NCI-H2196 (cell line): ENCODE data around the gene KRTAP5-9.
"Not testable (repeated sequence)": the region's sequence is repeated elsewhere in the genome, so short reads cannot be mapped to it uniquely, and the experiment has no call there.

Experiments
- DNase-seq: peaks from one replicate; lab custom pipeline; 2025; ENCODE audit not compliant: unreplicated experiment; lab: John Stamatoyannopoulos, UW

The KRTAP5-9 gene

DNA sequence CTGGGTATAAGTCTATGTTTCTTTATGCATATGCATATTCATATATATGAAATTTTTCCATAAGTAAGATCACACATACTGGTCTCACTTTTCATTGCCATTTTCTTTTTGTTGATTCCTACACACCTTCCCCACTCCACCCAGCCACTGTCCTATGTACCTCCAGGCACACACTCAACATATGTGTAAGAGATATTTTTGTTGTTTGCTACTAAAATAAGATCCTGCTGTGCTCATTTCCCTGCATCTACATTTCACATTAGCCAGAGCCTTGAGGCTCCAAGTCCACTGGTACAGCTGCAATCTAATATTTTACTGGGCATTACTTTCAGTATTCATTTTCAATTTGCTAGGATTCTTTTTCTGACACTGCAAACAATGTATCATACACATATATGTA, 9.0 kb downstream of the KRTAP5-9 start:
- DNase-seq: no peak

DNA sequence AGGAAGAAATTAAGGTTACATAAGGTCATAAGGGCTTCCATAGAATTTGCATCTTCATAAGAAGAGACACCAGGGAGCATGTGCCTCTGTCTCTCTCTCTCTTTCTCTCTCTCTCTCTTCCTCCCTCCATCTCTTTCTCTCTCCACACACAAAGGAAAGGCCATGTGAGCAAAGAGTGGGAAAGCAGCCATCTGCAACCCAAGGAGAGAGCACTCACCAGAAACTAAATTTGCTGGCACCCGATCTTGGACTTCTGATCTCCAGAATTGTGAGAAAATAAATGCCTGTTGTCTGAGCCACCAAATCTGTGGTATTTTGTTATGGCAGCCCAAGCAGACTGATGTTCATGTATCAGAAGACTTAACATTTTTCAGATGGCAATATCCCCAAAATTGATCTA, 10.8 kb downstream of the KRTAP5-9 start:
- no peak for DNase-seq

DNA sequence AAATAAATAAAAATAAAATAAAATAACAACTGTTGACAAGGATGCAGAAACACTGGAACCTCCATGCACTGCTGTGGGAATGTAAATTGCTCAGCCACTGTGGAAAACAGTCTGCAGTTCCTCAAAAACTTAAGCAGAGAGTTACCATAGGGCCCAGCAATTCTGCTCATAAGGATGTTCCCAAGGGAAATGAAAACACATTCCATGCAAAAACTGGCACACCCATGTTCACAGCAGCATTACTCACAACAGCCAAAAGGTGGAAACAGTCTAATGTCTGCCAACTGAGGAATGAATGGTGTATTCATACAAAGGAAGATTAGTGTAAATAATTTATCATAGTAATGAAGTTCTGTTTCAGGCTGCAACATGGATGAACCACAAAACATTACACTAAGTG, 13.9 kb downstream of the KRTAP5-9 start:
- DNase-seq: no peak

DNA sequence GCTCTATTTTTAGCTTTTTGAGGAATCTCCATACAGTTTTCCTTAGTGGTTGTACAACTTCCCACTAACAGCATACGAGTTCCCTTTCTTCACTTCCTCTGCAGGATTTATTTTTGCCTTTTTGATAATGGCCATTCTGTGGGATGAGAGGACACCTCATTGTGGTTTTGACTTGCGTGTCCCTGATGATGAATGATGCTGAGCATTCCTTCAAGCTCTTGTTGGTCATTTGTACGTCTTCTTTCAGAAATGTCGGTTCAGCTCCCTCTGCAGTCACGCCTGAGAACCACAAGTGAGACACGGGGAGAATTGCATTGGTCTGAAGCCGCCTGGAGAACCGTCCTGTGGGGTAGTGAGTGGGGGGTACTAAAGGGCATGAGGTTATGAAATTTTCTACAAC, 15.2 kb downstream of the KRTAP5-9 start:
- no peak for DNase-seq

DNA sequence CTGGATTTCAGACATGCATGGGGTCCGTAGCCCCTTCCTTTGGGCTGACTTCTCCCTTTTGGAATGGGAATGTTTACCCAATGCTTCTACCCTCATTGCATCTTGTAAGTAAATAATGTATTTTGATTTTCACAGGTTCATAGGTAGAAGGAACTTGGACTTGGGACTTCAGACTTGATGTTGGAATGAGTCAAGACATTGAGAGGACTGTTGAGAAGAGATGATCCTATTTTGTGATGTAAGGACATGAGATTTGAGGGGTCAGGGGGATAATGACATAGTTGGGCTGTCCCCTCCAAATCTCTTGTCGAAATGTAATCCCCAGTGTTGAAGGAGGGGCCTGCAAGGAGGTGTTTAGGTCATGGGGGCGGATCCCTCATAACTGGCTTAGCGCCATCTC, 16.2 kb downstream of the KRTAP5-9 start:
- no peak for DNase-seq

DNA sequence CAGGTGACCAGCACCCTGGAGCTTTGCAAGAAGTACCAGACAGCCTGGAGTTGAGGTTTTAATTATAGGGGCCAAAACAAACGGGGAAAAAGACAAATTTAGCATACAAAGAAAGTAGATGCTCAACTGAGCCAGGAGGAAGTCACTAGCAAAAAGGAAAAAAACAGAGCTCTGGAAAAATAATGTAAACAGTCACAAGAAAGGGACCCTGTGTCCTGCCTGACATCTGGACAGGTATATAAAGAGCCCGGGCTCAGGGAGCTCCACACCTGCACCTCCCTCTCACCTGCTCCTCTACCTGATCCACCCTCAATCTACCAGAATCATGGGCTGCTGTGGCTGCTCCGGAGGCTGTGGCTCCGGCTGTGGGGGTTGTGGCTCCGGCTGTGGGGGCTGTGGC, 17.0 kb downstream of the KRTAP5-9 start, which contains the start of gene KRTAP5-10:
Gene KRTAP5-10, plus strand, starts transcription at position 301 of the 400 bp plus-strand sequence. Its CDS starts 25 bp downstream, at position 326.
- DNase-seq: no peak

DNA sequence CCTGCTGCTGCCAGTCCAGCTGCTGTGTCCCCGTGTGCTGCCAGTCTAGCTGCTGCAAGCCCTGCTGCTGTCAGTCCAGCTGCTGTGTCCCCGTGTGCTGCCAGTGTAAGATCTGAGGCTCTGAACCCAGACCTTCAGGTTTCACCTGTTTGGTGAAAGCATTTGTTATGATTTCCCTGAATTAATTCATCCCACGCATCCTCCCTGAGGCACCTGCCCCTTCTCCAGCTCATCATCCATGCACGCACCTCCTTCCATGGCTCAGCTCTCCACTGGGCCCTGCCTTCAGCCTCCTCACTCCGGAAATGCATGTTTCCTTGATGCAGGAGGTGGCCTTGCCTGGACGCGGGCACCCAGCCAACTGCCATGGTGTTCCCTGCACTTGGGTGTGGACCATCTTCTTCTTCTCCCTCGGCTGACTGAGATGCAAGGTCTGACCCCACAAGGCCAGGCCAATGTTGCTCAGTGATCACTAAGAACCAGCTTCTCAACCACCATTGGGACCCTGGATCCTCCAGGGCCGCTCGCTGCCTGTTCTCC, 17.9 kb downstream of the KRTAP5-9 start:
- no peak for DNase-seq

DNA sequence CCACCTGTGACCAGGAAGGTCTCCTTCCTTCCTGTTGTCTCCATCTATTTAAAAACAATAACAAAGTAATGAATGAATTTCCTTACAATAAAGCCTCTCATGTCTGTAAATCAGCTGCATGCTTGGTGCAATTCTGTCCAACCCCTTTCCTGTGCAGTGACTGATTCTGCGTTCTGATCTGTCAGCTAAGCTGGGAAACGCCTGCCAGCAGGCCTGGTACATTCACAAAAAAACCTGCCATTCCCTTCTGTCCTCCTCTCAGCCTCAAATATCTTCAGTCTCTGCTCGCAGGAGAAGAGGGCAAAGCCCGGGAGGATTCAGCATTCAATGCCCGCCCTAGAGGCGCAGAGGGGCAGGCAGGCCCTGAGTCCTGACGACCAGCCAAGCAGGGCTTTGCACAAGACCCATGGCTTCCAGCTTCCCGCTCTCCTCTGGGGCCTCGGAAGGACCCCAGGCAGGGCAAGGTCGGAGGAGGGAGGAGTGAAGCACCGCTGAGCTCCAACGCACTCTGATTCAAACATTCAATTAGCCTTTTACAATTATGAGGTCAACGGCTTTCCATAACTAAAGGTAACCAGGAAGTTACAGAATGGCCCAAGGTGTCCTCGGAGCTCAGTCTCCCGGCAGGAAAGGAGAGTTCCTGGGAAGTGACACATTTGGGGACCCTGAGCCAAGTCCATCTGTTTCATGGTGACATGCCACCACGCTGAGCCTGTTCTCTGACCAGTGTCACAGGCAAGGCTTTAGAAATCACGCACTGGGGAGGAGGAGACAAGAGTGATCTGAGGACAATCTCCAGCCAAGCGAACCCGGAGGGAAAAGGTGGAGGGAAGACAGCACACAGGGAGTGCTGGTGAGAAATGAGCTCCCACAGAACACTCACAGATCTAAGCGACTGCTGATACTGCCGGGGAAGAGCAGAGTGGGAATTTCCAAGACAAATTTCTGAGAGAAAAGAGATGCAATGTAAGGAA, 18.7 kb downstream of the KRTAP5-9 start:
- DNase-seq: not testable (repeated sequence)

DNA sequence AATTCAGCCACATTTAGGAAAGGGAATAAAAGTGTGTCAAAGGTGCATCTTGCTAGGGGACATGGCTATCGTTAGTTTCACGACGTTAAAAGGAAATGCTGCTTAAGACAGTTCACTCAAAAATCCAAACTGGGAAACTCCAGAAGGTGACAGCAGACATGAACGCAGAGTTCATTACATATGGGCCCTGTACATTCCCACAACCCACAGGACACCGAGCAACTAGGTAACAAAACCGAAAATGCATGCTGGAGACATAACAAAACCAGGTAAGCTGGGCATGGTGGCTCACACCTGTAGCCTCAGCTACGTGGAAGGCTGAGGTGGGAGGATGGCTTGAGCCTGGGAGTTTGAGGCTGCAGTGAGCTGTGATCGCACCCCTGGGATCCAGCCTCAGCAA, 19.4 kb downstream of the KRTAP5-9 start:
- not testable (repeated sequence) for DNase-seq

DNA sequence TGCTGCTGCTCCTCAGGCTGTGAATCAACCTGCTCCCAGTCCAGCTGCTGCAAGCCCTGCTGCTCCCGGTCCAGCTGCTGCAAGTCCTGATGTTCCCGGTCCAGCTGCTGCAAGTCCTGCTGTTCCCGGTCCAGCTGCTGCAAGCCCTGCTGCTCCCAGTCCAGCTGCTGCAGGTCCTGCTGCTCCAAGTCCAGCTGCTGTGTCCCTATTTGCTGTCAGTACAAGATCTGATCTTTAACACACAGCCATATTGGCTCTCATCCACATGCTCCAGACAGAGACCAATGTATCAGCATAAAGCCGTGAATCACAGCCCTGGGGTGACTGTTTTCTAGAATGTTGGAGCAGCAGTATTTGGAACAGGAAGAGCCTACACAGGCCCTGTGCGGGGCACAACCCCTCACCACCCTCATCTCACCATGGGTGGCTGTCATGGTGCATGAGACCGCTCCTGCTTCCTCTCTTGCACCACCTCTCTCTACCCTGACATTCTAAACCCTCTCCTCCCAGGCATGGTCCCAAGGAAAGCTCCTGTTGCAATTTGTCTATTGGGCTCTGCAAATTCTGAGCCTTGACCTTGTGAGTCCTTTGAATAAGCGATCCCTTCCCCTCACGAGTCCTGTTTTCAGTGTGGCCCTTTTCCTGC, 20.6 kb downstream of the KRTAP5-9 start:
- no peak for DNase-seq

DNA sequence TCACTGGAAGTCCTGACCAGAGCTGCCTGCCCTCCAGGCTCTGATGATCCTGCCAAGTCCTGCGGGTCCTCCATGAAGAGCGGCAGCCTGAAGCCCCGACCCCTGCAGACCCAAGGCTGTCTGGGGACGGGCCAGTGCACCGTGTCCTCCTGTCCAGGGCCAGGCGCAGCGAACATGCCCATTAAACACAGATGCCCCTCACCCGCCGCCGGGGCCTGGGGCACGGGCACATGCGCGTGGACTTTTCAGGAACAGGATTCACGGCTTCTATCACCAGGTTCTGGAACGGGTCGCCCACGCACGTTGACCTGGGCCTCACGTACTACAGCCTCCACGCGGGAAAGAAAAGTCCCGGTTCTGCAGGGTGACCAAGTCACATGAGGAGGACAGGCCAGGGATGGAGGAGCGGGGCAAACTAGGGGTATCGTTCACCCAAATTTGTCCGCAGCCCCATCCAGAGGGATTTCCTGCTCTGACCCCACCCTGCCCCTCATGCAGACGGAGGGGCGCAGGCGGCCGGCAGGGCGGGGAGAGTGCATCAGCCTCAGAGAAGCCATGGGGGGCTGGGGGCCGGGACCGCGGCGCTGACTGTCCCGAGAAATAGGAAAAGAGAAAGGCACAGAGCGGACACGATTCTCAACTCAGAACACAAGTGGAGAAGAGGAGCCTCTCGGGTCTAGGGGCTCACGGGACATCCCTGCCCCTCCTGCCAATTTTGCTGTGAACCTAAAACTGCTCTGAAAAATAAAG, 23.1 kb downstream of the KRTAP5-9 start:
- not testable (repeated sequence) for DNase-seq

DNA sequence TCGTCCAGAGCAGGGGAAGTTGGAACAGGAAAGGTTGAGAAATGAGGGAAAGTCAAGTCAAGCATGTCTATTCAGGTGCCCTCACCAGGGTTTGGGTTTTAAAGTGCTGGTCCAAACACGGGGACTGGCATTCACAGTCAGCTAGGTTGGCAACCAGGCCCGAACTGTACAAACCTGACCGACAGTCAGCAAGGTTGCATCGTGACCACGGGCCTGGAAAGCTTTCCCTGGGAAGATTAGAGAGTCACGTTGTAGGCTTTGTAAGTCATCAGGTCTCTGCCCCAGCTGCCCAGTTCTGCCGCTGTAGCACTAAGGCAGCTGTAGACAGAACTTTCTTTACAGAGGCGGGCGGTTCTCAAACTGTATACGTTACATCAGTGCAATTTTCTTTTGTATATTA, 24.6 kb downstream of the KRTAP5-9 start:
- no peak for DNase-seq

DNA sequence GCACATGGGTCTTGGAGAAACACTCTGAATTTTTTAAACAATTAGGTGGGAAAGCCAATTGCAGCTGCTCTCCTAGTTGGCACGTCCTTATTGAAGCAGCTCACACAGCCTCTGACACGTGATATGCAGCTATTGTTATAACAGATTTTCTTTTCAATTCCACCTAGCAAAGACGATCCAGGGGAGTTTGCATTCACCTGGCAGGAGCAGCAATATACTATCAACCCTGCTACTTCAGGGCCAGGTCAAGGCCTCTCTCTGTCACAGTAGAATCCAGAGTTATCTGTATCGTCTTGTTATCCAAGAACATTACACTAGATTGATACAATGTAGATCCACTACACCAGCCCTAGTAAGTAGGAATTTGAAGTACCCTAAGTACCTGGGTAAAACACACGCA, 26.2 kb downstream of the KRTAP5-9 start:
- no peak for DNase-seq

DNA sequence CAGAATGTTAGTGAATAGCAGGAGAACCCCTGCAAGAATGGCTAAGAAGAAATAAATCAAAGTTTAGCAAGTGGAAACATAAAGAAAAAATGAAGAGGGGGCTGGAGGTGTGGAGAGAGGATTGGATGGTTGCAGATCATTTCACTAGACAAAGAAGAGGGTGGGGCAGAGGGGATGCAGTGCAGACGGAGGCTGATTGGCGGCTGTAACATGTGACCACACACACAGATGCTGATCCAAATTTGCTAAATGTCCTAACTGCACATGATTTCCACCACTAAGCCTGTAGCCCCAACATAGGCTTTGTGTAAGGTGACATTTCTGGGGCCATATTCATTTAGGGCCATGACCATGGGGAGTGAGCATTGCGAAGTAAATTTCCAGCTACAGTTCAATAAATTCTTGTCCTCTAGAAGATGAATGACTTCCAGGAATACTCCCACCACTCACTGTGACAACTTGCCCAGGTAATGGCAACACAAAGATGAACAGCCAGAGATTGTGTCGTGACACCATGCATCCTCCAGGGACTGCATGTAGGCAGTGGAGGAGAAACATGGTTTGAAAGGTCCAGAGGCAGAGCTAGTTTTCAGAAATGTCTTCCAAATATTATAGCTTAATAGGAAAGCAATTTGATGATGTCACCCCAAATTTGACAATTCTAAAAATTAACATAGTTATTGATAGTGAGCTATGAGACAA, 27.7 kb downstream of the KRTAP5-9 start:
- no peak for DNase-seq

DNA sequence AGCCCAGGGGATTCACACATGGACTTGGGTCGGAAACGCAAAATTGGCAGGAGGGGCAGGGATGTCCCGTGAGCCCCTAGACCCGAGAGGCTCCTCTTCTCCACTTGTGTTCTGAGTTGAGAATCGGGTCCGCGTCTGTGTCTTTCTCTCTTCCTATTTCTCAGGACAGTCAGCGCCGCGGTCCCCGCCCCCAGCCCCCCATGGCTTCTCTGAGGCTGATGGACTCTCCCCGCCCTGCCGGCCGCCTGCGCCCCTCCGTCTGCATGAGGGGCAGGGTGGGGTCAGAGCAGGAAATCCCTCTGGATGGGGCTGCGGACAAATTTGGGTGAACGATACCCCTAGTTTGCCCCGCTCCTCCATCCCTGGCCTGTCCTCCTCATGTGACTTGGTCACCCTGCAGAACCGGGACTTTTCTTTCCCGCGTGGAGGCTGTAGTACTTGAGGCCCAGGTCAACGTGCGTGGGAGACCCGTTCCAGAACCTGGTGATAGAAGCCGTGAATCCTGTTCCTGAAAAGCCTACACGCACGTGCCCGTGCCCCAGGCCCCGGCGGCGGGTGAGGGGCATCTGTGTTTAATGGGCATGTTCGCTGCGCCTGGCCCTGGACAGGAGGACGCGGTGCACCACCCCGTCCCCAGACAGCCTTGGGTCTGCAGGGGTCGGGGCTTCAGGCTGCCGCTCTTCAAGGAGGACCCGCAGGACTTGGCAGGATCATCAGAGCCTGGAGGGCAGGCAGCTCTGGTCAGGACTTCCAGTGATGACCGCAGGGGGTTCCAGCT, 28.7 kb downstream of the KRTAP5-9 start:
- not testable (repeated sequence) for DNase-seq

DNA sequence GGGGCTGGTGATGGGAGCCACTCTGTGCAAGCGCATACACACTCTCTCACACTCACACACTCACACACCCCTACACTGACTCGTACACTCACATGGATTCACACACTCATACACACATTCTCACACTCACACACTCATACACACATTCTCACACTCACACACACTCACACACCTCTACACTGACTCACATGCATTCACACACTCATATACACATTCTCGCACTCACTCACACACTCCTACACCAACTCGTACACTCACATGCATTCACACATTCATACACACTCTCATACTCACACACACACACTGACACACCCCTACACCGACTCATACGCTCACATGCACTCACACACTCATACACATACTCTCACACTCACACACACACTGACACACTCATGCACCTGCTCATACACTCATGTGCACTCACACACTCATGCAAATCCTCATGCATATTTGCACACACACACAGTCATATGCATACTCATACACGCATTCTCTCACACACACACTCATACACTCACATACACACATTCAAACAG, 29.3 kb downstream of the KRTAP5-9 start:
- no peak for DNase-seq

DNA sequence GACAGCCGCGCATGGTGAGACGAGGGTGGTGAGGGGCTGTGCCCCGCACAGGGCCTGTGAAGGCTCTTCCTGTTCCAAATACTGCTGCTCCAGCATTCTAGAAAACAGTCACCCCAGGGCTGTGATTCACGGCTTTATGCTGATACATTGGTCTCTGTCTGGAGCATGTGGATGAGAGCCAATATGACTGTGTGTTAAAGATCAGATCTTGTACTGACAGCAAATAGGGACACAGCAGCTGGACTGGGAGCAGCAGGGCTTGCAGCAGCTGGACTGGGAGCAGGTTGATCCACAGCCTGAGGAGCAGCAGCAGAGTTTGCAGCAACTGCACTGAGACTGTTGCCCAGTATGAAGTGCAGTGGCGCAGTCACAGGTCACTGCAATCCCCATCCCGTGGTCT, 31.3 kb downstream of the KRTAP5-9 start:
- DNase-seq: not testable (repeated sequence)

DNA sequence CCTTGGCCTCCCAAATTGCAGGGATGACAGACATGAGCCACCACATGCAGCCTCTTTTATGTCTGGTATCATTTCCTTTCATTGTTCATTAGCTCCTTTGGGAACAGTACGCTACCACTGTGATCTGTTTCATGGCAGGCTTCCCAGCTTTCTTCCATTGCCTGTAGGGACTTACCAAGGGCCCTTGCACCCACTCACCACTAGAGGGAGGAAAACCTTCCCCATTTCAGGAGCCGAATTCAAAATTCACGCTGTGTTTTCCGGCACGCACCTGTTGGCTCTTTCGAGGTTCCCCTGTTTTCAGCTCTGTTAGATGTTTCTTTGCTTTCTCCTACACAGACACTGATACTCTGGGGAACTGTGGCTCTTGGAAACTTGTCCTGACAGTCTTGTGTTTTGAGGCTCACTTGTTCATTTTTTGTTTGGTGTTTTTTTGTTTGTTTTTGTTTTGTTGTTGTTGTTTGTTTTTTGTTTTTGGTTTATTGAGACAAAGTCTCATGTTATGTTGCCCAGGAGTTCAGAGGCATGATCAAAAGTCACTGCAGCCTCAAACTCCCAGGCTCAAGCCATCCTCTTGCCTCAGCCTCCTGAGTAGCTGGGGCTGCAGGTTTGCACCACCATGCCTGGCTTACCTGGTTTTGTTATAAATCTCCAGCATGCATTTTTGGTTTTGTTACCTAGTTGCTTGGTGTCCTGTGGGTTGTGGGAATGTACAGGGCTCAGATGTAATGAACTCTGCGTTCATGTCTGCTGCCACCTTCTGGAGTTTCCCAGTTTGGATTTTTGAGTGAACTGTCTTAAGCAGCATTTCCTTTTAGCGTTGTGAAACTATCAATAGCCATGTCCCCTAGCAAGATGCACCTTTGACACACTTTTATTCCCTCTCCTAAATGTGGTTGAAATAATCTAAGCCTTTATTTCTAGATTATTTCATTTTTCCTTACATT, 32.1 kb downstream of the KRTAP5-9 start:
- DNase-seq: peak; percentile 84
